PFSK-1 (cell line): Measurements from ENCODE around the gene EXOC5.

Experiments
- REST ChIP-seq, 2 experiments: IDR thresholded peaks; 2 replicates each; pipeline versions ENCODE4 v1.6.1 to v1.8.0; 2011 to 2012; ENCODE audit warnings: low read depth in 2 of 2, low read length in 2 of 2, control low read depth in 1 of 2, inconsistent platforms in 1 of 2, mild to moderate bottlenecking in 1 of 2, moderate library complexity in 1 of 2; ENCODE audit not compliant: insufficient read depth in 1 of 2
- TAF1 ChIP-seq: IDR thresholded peaks from 2 replicates; pipeline ENCODE4 v1.6.1; 2012; ENCODE audit warnings: low read length, control low read depth, borderline replicate concordance; ENCODE audit not compliant: insufficient read depth

- no peak for TF ChIP-seq TAF1
- no peak for TF ChIP-seq REST (IDR thresholded peaks at IDR 0.05; ENCODE audit: insufficient read depth in 1 of 2, low read depth in 2 of 2, low read length in 2 of 2)
These were observed 100.5 kb downstream of the EXOC5 start for GRCh38 chr14:57168138-57168679.
